ENCODE measurements around the gene ADAMTS17.
"Not testable (repeated sequence)": the region's sequence is repeated elsewhere in the genome, so short reads cannot be mapped to it uniquely, and the experiment has no call there.

ADAMTS17 gene

GRCh38 chr15:99930696-99931095, 411.1 kb downstream of the ADAMTS17 start:
- no peak for TF ChIP-seq POLR2A (IDR thresholded peaks at IDR 0.05; ENCODE audit: low read length)
- no peak for TF ChIP-seq GATA1 (IDR thresholded peaks at IDR 0.05; ENCODE audit: low read depth, low read length)
- DNase-seq, result no peak

DNA sequence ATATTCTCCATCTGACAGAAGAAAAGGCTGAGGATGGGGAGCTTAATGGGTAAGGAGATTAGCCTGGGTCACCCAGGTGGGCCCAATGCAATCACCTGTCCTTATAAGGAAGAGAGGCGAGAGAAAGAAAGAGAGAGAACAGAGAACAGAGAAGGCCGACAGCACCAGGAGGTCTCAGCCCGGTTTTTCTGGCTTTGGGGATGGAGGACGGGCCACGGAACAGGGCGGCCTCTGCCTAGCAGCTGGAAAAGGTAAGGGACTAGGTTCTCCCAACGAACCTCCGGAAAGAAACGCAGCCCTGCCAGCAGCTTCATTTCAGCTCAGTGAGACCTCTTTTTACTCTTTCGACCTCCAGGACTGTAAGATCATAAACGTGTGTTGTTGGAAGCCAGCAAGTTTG, 412.5 kb downstream of the ADAMTS17 start:
- no peak for DNase-seq
- TF ChIP-seq POLR2A (IDR thresholded peaks at IDR 0.05; ENCODE audit: low read length) (no peak), GATA1 (IDR thresholded peaks at IDR 0.05; ENCODE audit: low read depth, low read length) (no peak)

- peak; percentile 84 to 88 for DNase-seq
- TF ChIP-seq POLR2A (IDR thresholded peaks at IDR 0.05; ENCODE audit: low read length) (no peak), GATA1 (IDR thresholded peaks at IDR 0.05; ENCODE audit: low read depth, low read length) (no peak)
These were observed 413.3 kb downstream of the ADAMTS17 start for GRCh38 chr15:99928429-99928981.

DNA sequence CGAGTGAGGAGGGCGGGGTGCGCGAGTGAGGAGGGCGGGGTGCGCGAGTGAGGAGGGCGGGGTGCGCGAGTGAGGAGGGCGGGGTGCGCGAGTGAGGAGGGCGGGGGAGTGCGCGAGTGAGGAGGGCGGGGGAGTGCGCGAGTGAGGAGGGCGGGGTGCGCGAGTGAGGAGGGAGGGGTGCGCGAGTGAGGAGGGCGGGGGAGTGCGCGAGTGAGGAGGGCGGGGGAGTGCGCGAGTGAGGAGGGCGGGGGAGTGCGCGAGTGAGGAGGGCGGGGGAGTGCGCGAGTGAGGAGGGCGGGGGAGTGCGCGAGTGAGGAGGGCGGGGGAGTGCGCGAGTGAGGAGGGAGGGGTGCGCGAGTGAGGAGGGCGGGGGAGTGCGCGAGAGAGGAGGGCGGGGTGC, 415.2 kb downstream of the ADAMTS17 start:
- not testable (repeated sequence) for DNase-seq

DNA sequence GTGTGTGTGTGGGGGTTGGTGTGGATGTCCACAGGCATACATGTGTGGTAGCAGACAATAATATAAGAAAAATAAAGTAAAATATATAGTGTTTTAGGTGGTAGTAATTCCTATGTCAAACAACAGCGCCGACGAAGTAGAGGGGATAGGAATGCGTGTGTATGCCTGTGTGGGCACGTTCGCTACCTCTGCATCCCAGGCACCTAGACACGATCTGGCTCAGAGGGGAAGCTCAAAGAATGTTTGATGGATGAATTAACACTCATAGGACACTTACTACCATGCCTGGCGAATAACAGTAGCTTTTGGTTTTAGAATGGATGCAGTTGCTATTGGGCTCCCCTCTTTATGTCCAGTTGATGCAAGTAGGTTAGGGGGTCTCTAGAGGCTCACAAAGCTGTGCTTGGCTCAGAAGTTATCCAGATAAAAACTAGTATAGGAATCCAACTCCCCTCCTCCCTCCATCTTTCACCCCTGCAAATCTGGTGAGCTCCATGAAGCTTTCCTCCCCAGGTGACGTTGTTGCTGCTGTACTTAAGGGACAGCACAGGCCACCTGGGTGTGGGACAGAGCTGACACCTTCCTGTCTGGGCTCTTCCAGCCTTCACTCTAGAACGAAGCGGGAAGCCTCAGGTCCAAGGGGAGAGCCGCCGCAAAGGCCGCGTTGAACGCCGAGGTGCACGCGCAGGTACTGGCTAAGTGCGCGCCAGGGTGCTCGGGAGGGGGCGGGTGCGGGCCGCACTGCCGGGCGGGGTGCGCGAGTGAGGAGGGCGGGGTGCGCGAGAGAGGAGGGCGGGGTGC, 415.9 kb downstream of the ADAMTS17 start:
- peak; percentile 66 to 67 for DNase-seq
- TF ChIP-seq POLR2A (IDR thresholded peaks at IDR 0.05; ENCODE audit: low read length), result no peak
- TF ChIP-seq GATA1 (IDR thresholded peaks at IDR 0.05; ENCODE audit: low read depth, low read length), result no peak

GRCh38 chr15:99923711-99924110, 418.1 kb downstream of the ADAMTS17 start:
- no peak for DNase-seq
- TF ChIP-seq GATA1 (IDR thresholded peaks at IDR 0.05; ENCODE audit: low read depth, low read length), result no peak
